ENCODE data around the gene ATG4B. TPM values are rescaled to one million over a fixed set of nuclear protein-coding genes. Genes with fewer than 3 reads are reported as not detected.
"Not testable (repeated sequence)": the region's sequence is repeated elsewhere in the genome, so short reads cannot be mapped to it uniquely, and the experiment has no call there.

The ATG4B gene
- total RNA-seq, 1 experiment from 2014 or later: 67.6 TPM

DNA sequence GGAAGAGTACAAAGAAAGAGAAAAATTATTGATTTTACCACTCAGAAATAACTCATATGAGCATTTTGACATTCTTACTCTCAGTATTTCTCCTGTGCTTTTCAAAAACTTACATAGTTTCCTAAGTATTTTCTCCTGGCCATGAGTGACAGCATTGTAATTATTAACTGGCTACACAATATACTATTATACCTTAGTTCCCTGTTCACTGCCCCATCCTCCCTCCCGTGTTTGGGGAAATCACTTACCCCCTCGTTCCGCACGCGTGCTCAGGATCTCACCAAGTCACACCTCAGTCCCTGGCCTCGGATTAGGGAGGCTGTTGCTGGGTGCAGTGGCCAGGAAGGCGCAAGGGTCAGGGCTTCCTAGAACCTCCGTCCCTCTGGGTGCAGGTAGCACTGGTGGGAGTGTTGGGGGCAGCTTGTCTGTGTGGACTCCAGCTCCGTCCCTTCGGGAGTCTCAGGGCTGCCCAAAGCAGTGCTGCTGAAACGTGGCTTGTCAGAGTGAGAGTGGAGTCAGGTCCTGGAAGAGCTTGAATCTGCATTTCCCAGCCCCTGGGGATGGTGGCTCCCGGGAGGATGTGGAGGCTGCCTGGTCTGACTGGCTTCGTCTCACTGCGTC lies 23.2 kb downstream of the ATG4B start:
- DNase-seq (ENCODE audit: low read depth): no peak

DNA sequence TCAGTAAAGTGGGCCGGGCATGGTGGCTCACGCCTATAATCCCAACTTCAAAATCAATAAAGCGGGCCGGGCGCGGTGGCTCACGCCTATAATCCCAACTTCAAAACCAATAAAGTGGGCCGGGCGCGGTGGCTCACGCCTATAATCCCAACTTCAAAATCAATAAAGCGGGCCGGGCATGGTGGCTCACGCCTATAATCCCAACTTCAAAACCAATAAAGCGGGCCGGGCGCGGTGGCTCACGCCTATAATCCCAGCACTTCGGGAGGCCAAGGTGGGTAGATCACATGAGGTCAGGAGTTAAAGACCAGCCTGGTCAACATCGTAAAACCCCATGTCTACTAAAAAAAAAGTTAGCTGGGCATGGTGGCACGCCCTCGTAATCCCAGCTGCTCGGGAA lies 25.2 kb downstream of the ATG4B start:
- not testable (repeated sequence) for DNase-seq (ENCODE audit: low read depth)

DNA sequence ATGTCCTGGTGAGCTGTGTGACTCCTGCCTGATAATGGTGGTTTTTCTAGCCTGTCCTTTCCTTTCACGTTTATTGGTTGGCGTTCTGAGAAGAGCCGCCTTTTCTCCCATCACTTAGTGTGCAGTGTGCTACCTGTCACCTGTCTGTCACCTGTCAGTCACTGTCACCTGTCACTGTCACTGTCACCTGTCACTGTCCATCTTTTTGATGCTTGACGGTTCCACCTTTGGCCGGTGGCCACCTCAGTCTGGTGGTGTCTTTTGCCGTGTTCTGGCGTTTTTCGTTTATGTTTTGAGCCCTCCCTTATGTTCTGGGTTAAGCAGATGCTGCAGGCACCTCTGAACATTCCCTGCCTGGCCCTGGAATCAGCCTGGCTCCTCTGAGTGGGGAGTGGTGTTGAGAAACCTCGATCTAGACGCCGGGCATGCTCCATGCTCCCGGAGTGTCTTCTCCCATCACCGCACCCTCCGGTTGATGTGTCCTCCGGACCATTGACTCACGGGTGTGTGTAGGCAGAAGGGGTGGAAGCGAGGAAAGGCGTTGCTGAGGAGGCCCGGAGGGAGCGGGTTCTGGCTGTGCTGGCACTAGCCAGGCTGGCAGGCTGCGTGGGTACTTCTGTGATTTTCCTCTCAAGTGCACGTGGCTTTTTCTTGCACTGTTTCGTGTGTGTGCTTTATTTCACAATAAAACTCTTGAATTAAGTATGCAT lies 28.4 kb downstream of the ATG4B start:
- DNase-seq (ENCODE audit: low read depth): no peak

DNA sequence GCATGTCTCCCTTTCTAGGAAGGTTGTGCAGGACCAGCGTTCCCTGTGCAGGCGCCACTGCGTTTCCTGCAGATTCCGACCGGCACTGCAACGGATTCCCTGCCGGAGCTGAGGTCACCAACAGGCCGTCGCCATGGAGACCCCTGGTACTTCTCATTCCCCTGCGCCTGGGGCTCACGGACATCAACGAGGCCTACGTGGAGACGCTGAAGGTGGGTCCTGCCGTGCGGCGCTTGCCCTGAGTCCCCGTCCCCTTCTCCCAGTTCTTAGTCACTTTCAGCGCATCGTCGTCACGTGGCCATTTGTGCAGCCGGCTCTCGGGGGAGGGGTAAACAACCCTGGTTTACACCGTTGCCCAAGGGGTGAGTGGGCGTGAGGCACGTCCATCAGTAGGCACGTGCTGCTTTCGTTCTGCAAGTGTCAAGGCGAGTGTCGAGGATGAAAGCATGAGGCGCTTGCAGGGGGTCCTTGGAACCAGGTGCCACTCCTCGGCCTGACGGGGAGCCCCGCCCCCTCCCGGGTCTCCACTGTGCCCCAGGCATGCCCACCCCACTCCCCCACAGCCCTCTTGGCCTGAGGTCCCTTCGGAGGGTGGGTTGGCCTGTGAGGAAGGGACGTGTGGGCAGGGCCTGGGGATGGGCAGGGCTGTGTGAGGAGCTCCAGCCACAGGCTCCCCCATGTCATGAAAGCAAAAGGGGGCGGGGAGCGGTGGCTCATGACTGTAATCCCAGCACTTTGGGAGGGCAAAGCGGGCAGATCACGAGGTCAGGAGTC lies 29.3 kb downstream of the ATG4B start:
- no peak for DNase-seq (ENCODE audit: low read depth)

DNA sequence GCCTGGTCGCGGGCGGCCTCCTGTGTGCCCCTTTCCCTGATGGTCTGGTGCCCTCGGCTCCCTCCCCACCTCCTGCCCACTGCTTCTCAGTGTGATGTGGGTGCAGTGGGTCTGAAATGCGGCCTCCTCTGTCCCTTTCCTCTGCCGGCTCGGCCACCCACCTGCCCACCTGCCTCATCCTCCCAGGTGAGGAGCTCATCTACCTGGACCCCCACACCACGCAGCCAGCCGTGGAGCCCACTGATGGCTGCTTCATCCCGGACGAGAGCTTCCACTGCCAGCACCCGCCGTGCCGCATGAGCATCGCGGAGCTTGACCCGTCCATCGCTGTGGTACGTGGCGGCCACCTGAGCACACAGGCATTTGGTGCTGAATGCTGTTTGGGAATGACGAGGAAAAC lies 30.9 kb downstream of the ATG4B start:
- no peak for DNase-seq (ENCODE audit: low read depth)

DNA sequence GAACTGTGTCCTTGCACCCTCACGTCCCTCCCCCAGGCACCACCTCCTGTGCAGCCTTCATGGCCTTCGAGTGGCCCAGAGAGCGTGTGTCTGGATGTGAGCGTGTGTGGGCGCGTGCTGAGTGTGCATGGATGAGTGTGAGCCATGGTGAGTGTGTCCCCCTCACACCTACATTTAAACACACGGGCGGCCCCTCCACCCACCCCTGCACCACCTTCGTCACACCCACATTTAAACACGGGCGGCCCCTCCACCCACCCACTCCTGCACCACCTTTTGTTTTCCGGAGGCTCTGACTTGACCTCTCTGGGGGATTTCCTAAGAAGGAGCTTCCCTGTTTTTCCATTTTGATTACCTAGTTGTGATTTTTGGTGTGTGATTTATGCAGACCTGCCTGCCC lies 31.3 kb downstream of the ATG4B start:
- DNase-seq (ENCODE audit: low read depth): no peak

DNA sequence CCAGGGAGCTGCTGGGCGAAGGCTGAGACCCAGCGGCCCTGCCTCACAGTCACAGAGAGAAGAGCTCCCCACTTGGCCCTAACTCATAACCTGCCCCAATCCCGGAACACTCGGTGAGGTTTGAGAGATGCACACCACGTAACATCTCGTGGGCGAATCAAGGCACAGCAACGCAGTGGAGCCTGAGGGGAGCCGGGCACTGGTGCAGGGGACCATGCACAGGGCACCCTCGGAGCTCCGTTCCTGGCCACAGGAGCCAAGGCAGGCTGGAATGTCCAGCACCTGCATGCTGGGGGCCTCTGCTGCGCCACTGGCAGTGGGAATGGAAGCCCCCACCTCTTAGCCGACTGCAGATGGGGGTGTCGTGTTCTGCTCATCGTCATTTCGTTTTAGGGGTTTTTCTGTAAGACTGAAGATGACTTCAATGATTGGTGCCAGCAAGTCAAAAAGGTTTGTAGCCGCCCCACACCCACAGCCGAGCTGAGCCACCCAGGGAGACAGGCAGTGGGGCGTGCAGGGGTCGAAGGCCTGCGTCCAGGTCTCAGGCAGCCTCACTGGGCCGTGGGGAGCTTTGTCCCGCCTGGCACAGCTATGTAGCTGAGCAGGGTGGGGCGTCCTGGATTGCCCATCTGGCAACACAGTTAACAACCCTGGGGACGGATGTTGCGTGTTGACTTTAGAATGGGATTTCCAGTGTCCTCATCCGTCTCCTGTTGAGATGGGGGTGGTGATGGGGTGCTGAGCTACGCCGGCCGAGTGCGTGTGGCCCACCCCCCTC lies 33.0 kb downstream of the ATG4B start:
- no peak for DNase-seq (ENCODE audit: low read depth)

DNA sequence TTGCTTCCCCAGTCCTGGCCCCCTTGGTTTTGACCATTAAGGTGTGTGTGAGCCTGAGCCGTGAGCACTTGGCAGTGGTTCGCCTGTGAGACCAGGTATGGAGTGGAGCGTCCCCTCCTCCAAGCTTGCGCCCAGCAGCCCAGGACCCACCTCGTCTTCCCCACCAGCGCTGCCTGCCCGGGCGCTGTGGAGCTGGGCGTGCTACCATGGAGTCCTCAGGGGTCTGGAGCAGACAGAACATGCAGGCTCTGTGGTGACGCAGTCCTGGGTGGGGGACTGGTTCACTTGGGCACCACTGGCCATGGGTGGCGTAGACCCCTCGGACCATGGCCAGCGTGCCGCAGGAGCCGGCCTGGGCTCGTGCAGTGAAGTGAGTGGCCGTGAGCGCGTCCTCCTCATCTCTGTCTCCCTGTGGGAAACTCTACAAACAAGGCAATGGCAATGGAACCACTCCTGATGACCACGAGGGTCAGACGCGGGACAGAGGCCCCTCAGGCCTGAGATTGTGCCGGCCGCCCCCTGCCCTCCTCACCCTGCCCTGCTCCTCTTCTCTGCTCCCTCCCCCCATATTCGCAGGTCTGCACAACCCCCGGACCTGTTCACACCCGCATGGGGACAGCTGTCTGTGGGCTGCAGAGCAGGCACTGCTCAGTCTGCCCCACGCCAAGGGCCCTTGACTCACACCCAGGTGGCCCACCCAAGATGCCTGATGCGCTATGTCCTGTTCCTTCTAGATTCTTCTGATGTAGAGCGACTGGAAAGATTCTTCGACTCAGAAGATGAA lies 34.2 kb downstream of the ATG4B start:
- no peak for DNase-seq (ENCODE audit: low read depth)

DNA sequence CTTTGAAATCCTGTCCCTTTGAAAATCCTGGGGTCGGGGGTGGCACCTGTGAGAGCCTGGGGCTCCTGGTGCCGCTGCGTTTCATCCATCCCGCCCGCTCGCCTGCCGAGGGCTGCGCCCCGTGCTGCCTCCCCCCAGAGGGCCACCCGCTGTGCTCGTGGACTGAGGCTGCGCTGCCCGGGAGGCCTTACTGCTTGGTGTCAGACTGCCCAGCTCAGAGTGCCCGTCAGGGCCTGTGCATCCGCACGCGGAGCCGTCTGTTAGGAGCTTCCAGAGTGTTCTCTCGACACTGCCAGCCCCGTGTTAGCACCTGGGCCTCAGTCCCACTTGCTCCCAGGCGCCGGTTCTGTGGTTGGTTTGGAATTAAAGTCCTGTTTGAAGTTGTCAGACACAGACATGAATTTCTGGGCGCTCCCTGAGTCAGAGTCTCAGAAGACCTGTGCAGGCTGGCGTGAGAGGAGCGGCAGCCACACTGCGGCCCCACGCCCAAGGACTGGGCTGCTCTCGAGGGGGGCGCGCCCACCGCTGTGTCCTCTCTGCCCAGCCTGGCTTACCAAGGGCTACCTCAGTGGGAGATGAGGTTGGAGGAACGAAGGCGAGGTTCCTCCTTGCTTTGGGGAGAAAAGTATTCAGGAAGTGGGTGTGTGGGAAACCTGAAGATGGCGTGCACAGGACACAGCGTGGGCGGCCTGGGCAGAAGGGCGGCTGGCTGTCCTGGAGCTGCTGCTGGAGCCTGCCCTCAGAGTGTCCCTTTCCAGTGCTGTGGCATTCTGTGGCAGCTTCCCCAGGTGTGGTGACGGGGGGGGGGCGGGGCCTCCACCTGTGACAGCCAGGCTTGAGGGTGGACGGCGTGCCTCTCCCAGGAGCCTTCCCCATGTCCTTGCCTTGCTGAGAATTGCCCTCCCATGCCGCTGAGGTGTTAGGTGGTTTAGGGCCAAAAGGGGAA lies 35.0 kb downstream of the ATG4B start:
- DNase-seq (ENCODE audit: low read depth): no peak

DNA sequence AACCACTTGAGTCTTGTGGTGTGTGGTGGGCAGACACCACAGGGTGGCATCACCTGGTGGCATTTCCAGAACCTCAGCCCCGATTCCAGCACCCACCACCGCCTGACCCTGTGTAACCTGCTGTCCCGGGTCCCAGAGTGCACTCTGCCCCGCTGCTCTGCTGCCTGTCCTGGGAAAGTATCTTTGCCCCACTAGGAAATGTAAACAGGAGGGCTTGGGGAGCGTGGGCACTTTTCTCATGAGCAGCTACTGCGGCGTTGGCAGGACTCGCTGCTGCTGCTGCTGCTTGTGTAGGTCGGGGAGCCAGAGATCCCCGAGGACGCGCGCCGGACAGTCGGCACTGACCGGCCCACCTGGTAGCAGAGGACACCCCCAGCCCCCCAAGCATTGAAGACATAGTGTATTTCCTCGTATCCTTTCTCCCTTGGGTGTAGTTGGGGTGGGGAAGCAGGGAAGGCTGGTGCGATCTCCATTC lies 35.7 kb downstream of the ATG4B start:
- DNase-seq (ENCODE audit: low read depth): no peak

DNA sequence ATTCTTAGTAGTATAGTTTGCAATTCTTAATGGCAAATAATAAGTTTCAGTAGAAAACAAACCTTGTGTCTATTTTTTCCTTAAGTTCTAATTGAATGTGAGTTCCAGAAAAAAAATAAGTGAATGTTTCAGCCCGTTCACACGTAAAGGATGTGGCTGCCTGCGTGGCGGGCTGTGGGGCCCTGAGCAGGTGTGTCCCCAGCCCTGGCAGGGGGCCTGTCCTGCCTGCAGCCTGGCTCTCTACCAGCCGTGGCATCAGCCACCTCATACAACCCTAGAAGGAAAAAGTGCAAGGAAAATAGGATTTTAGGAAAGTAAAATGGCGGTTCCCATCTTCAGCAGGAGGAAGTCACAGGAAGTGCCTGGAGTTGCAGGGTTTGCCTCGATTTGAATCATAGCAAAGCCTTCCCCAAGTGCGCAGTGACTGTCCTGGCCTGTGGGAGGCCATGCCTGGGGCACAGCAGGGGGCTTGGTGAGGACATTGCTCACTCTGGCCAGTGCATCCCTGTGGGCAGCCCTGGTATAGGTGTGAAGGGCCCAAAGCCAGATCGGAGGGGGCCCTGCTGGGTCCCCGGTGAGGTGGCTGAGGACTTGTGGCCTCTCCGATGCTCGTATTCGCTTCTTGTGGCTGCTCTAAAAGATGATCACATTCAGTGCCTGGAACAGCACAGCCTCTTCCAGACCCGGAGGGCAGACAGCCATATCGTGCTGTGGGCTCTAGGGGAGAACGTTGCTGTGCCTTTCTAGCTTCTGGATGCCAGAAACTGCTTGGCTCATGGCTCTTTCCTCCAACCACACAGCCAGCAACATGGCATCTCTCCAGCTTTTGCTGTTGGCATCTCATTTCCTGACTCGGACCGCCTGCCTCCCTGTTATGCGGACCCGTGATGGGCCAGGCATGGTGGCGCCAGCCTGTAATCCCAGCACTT lies 36.6 kb downstream of the ATG4B start:
- no peak for DNase-seq (ENCODE audit: low read depth)

DNA sequence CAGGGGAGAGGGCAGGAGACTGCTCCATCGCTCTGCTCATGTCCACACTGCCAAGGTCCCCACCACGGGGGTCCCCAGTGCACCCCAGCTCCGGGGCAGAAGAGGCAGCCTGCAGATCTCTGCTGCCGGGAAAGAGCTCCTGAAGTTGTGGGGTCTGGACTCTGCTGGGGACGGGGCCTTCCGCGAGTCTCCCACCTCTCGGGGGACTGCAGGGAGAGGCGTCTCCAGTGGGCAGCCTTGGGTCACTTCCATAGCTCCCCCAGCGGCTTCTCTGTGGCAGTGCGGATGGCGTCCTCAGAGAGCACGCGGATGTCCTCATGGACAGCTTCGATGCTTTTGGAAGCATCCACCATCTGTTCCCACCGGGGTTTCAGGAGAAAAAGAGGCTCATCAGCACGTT lies 38.4 kb downstream of the ATG4B start:
- no peak for DNase-seq (ENCODE audit: low read depth)

DNA sequence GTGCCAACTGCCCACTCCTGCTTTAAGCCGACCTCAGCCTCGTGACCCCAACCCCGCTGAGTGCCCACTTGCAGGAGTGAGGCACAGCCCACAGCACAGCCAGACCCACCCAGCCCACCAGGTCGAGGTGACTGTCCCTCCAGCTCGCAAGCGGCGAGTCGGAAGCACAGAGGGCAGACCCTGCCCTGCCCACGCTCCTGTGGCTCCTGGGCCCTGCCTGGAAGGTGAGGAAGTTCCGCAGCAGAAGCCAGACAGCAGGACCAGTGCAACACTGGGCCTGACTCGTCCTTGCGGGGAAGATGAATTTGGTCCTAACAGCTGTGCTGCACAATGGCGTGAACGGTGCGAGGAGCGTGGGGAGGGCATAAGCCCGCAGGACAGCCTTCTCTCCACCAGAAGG lies 39.2 kb downstream of the ATG4B start:
- no peak for DNase-seq (ENCODE audit: low read depth)

DNA sequence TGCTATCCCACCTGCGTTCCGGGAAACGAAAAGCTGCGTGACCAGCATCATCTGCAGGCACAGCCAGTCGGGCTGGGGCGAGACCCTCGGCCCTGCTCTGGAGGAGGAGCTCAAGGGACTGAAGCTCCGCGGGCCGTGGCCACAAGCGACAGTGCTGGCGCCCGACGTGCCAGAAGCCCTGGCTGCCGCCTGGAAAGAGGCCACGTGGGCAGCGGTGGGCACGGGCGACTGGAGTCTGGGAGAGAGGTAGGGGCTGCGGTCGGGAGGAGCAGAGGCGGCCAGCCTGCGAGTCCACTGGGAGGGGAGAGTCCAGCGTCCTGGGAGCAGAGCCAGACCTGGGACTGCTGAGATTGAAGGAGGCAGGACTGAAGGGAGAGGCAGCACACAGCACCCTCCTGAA lies 39.9 kb downstream of the ATG4B start:
- DNase-seq (ENCODE audit: low read depth): no peak

DNA sequence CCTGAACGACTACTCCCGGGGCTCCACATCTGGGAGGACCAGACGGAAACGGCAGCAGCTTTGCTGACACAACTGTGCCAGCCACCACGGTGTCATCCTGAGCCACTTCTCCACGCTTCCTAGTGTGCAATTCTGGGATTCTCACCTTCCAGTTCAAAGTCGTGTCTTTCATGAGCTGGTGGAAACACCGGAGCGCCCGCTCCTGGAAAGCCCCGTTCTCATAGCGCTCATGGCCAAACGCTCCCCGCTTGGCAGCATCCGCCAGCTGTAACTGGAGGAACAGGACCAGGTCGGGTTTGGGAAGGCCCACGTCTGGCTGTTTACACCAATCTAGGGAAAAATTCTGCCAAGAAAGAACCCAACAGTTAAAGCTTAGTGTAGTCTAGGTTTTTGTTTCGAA lies 40.8 kb downstream of the ATG4B start:
- DNase-seq (ENCODE audit: low read depth): no peak

DNA sequence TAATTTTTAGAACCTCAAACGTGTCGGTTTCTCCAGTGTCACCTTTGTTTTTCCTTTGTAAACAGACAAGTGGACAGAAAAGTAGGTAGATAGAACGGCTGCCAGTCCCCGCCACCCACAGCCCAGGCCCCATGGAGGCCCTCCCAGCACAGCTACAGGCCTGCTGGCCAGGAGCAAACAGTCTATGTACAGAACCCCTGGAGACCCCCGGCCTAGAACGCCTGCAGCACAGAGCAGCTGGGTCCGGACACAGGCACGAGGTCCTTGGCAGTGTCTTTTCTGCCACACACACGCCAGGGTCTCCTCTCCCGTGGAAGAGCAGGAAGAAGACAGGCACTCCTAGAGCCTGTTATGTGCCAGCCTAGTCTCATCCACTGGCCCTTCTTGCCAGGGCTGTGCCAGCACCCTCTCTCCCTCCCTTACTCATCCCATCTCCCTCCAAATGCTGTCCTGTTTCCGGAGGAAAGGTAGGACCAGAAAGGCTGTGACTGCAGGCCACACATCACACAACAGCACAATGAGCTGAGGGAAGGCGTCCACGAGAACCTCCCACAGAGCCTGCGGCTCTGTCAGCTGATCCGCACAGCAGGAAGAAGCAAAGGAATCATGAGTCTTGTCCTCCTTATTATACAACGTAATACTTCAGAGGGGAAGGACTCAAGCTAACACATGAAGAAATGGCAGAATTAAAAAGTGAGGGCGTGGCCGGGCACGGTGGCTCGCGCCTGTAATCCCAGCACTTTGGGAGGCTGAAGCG lies 41.5 kb downstream of the ATG4B start:
- DNase-seq (ENCODE audit: low read depth): no peak

DNA sequence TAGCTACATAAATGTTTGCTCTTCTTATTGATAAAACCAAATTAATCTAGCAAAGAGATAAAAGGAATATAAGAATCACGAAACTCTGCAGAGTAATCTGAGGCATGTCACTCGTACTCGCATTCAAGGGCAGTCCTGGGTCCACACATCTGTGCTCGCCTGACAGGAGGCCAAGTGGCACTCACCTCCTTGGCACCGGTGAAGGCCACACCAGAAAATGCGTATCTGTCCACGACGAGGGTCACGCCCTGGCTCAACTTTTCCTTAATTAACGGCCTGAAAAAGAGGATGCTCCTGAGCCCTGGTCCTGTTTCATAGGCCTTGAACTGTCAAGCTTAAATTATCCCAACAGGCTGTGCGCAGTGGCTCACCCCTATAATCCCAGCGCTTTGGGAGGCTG lies 42.6 kb downstream of the ATG4B start:
- no peak for DNase-seq (ENCODE audit: low read depth)
